VCaP (cell line): ENCODE results near the gene CCDC57.

Experiments
- H3K27ac ChIP-seq: fragments of 450-650 bp; 2 replicates; pipeline ENCODE4 v1.5.1; 2017
- CTCF ChIP-seq: fragments of 450-650 bp; conservative IDR thresholded peaks from 2 replicates; pipeline ENCODE4 v1.5.1; 2017; ENCODE audit warnings: mild to moderate bottlenecking, moderate library complexity

The CCDC57 gene

GRCh38 chr17:82091264-82092066 is 121.2 kb downstream of the CCDC57 start:
- H3K27ac ChIP-seq: peak overlapping the region; percentile 99; the same call in 1 of the 2 replicates
- TF ChIP-seq CTCF: no peak

GRCh38 chr17:82090549-82091263 is 121.9 kb downstream of the CCDC57 start:
- no peak for TF ChIP-seq CTCF
- H3K27ac ChIP-seq: peak overlapping the region; percentile 99

GRCh38 chr17:82089723-82090548 is 122.7 kb downstream of the CCDC57 start:
- no peak for TF ChIP-seq CTCF
- peak overlapping the region; percentile 99 for H3K27ac ChIP-seq

GRCh38 chr17:82088838-82089722 is 123.6 kb downstream of the CCDC57 start:
- H3K27ac ChIP-seq: peak overlapping the region; percentile 99
- no peak for TF ChIP-seq CTCF

- H3K27ac ChIP-seq: peak overlapping the region; percentile 99; the same call in 1 of the 2 replicates
- no peak for TF ChIP-seq CTCF
These were observed 124.4 kb downstream of the CCDC57 start for GRCh38 chr17:82087961-82088837.
